K562 (cell line): Measurements from ENCODE around the gene TOR1AIP2. TPM values are rescaled to one million over a fixed set of nuclear protein-coding genes. Genes with fewer than 3 reads are reported as not detected.

Experiments
- CBX1 ChIP-seq: sonication (generic); IDR thresholded peaks from 2 replicates; pipeline ENCODE4 v1.6.1; 2016; ENCODE audit warnings: antibody characterized with exemption, low read depth, mild to moderate bottlenecking
- JUND ChIP-seq, 2 experiments: IDR thresholded peaks; 2 replicates in 1 of 2; 3 replicates in 1 of 2; pipeline ENCODE4 v1.6.1; 2011; ENCODE audit warnings: borderline replicate concordance in 2 of 2, low read depth in 2 of 2, low read length in 2 of 2, improper control_type of control experiment in 1 of 2, missing biosample characterization in 1 of 2, missing genetic modification characterization in 1 of 2, missing genetic modification reagents in 1 of 2
- NFATC3 ChIP-seq: fragments of 450-650 bp; IDR thresholded peaks from 2 replicates; pipeline ENCODE4 v1.6.1; 2017; ENCODE audit warnings: mild to moderate bottlenecking
- PML ChIP-seq: IDR thresholded peaks from 2 replicates; pipeline ENCODE4 v1.6.1; 2012; ENCODE audit warnings: low read length, inconsistent platforms
- POLR2AphosphoS5 ChIP-seq: IDR thresholded peaks from 2 replicates; pipeline ENCODE4 v1.6.1; 2011; ENCODE audit warnings: mild to moderate bottlenecking, low read depth, low read length, moderate library complexity; ENCODE audit not compliant: control insufficient read depth, insufficient read depth
- PYGO2 ChIP-seq: fragments of 450-650 bp; IDR thresholded peaks from 2 replicates; pipeline ENCODE4 v1.6.1; 2016; ENCODE audit warnings: mild to moderate bottlenecking, missing genetic modification characterization, moderate library complexity, missing compliant biosample characterization
- RBM17 ChIP-seq: fragments of 200-400 bp; formaldehyde crosslinking; IDR thresholded peaks from 2 replicates; pipeline ENCODE4 v1.6.1; 2017; ENCODE audit warnings: low read depth, mild to moderate bottlenecking, low read length, borderline replicate concordance
- SMC3 ChIP-seq: conservative IDR thresholded peaks from 2 replicates; pipeline ENCODE4 v1.6.1; 2011; ENCODE audit warnings: low read depth, low read length, improper control_type of control experiment; ENCODE audit not compliant: insufficient read depth
- SUPT5H ChIP-seq: fragments of 450-650 bp; IDR thresholded peaks from 2 replicates; pipeline ENCODE4 v1.6.1; 2016
- ZNF316 ChIP-seq: fragments of 450-650 bp; IDR thresholded peaks from 2 replicates; pipeline ENCODE4 v1.6.1; 2016
- polyA plus RNA-seq, 8 experiments: library from polyadenylated mRNA; depleted of rRNA in 4 of 8; stranded (reverse) in 5 of 8; unstranded in 3 of 8; fragments of >200 nt; fragmentation: Nextera tagmentation in 2 of 8; fragmentation: Illumina TruSeq in 1 of 8; extraction: Ambion mirVana in 2 of 8; extraction: Trizol in 1 of 8; gene quantifications; 2 replicates each; pipeline versions ENCODE4 v1.2.1 to v1.2.3, GENCODE V29; 2011 to 2014; ENCODE audit warnings: inconsistent platforms in 1 of 8, missing spikeins in 1 of 8
- total RNA-seq, 7 experiments: library from RNA; depleted of rRNA in 6 of 7; stranded (reverse); fragments of >200 nt in 6 of 7; fragmentation: Illumina TruSeq in 2 of 7; extraction: Trizol in 2 of 7; gene quantifications; 2 replicates each; pipeline versions ENCODE4 v1.2.1 to v1.2.3, GENCODE V29; 2011 to 2021; ENCODE audit warnings: low replicate concordance in 1 of 7
- TF ChIP-seq, protein P1 (sequence below), 2 experiments: fragments of 450-650 bp; formaldehyde crosslinking in 1 of 2; IDR thresholded peaks; 2 replicates each; pipeline versions ENCODE4 v1.4.0 to v1.6.1; 2014 to 2020; ENCODE audit warnings: mild to moderate bottlenecking in 2 of 2, borderline replicate concordance in 1 of 2, low read depth in 1 of 2
- TF ChIP-seq, protein P2 (sequence below), 3 experiments: IDR thresholded peaks in 2 of 3; conservative IDR thresholded peaks in 1 of 3; 2 replicates each; pipeline ENCODE4 v1.5.1; 2011 to 2012; ENCODE audit warnings: low read length in 3 of 3, mild to moderate bottlenecking in 3 of 3, control low read depth in 2 of 3, improper control_type of control experiment in 1 of 3, inconsistent platforms in 1 of 3, low read depth in 1 of 3, mixed read lengths in 1 of 3, moderate library complexity in 1 of 3; ENCODE audit not compliant: insufficient read depth in 2 of 3
- TF ChIP-seq, protein P3 (sequence below): fragments of 450-650 bp; formaldehyde crosslinking; IDR thresholded peaks from 2 replicates; pipeline ENCODE4 v1.4.0; 2020; ENCODE audit warnings: mild to moderate bottlenecking, moderate library complexity

Gene TOR1AIP2
- total and polyA plus RNA-seq, 9 of the 15 experiments (the other 6 are each of a cell fraction or from before 2014, with no cell fraction given): 16.7 to 122 (median 41.4) TPM

DNA sequence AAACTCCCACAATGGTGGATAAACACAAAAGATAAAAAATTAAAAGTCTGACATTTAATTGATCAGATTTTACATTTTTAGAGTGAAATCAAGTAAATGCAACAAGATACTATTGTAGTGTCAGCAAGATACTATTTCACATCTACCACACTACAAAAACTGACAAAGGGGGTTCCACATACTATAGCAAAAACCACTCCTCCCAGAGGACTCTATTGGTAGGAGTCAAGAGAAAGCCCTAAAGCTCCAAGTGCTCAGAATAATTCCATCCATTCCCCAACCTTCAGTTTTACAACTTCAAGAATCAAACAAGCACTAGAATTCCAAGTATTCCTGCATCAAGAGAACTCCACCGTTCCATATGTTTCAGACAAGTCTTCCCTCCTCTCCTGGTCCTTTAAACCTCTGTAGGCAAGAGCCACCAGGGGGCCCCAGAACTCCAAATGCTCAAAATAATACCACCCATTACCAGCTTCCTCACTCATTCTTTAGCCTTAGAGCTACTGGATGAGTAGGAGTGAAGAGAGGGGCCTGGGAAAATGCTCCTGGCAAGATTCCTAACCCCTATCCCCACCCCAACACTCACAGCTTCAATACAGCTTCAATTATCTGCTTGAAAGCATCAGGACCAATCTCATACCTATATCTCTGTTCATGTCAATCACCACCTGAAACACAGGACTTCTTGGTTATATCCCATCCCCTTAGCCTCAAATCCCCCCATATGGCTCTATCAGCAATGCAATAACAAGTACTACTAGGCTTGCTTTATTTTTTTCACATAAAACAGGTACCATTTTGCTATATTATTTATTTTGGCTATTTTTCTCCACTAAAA is 9.9 kb downstream of the TOR1AIP2 start (continued):
- TF ChIP-seq, protein P1, sequence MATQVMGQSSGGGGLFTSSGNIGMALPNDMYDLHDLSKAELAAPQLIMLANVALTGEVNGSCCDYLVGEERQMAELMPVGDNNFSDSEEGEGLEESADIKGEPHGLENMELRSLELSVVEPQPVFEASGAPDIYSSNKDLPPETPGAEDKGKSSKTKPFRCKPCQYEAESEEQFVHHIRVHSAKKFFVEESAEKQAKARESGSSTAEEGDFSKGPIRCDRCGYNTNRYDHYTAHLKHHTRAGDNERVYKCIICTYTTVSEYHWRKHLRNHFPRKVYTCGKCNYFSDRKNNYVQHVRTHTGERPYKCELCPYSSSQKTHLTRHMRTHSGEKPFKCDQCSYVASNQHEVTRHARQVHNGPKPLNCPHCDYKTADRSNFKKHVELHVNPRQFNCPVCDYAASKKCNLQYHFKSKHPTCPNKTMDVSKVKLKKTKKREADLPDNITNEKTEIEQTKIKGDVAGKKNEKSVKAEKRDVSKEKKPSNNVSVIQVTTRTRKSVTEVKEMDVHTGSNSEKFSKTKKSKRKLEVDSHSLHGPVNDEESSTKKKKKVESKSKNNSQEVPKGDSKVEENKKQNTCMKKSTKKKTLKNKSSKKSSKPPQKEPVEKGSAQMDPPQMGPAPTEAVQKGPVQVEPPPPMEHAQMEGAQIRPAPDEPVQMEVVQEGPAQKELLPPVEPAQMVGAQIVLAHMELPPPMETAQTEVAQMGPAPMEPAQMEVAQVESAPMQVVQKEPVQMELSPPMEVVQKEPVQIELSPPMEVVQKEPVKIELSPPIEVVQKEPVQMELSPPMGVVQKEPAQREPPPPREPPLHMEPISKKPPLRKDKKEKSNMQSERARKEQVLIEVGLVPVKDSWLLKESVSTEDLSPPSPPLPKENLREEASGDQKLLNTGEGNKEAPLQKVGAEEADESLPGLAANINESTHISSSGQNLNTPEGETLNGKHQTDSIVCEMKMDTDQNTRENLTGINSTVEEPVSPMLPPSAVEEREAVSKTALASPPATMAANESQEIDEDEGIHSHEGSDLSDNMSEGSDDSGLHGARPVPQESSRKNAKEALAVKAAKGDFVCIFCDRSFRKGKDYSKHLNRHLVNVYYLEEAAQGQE (IDR thresholded peaks at IDR 0.05; ENCODE audit: borderline replicate concordance): peak; percentile 68; the same call in 1 of the 2 replicates
- TF ChIP-seq, protein P1 (CRISPR knock-in tag; IDR thresholded peaks at IDR 0.05; ENCODE audit: low read depth): no peak
- TF ChIP-seq RBM17 (no peak), PML (0 out of 2 replicates have a peak, but pooled peaks have one; percentile 13), CBX1 (no peak), JUND (IDR thresholded peaks at IDR 0.05; ENCODE audit: borderline replicate concordance, low read depth, low read length) (0 out of 2 replicates have a peak, but pooled peaks have one; percentile 7), JUND (tag; IDR thresholded peaks at IDR 0.05; ENCODE audit: borderline replicate concordance, low read depth, low read length) (no peak), NFATC3 (0 out of 2 replicates have a peak, but pooled peaks have one; percentile 47), SUPT5H (0 out of 2 replicates have a peak, but pooled peaks have one; percentile 37), PYGO2 (no peak), POLR2AphosphoS5 (0 out of 2 replicates have a peak, but pooled peaks have one; percentile 32), ZNF316 (0 out of 2 replicates have a peak, but pooled peaks have one; percentile 8), SMC3 (peak; percentile 74)
- TF ChIP-seq, protein P2, sequence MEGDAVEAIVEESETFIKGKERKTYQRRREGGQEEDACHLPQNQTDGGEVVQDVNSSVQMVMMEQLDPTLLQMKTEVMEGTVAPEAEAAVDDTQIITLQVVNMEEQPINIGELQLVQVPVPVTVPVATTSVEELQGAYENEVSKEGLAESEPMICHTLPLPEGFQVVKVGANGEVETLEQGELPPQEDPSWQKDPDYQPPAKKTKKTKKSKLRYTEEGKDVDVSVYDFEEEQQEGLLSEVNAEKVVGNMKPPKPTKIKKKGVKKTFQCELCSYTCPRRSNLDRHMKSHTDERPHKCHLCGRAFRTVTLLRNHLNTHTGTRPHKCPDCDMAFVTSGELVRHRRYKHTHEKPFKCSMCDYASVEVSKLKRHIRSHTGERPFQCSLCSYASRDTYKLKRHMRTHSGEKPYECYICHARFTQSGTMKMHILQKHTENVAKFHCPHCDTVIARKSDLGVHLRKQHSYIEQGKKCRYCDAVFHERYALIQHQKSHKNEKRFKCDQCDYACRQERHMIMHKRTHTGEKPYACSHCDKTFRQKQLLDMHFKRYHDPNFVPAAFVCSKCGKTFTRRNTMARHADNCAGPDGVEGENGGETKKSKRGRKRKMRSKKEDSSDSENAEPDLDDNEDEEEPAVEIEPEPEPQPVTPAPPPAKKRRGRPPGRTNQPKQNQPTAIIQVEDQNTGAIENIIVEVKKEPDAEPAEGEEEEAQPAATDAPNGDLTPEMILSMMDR (IDR thresholded peaks at IDR 0.05 in 2 of 3, conservative IDR thresholded peaks at IDR 0.05 in 1 of 3; ENCODE audit: insufficient read depth in 2 of 3, low read depth in 1 of 3, low read length in 3 of 3): peak; percentile 72 to 85 (median 79)
- TF ChIP-seq, protein P3, sequence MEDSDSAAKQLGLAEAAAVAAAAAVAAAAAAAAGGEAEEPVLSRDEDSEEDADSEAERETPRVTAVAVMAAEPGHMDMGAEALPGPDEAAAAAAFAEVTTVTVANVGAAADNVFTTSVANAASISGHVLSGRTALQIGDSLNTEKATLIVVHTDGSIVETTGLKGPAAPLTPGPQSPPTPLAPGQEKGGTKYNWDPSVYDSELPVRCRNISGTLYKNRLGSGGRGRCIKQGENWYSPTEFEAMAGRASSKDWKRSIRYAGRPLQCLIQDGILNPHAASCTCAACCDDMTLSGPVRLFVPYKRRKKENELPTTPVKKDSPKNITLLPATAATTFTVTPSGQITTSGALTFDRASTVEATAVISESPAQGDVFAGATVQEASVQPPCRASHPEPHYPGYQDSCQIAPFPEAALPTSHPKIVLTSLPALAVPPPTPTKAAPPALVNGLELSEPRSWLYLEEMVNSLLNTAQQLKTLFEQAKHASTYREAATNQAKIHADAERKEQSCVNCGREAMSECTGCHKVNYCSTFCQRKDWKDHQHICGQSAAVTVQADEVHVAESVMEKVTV (CRISPR knock-in tag): peak; percentile 55; the same call in 1 of the 2 replicates
